ENCODE results near the gene PDE6B.
"Not testable (repeated sequence)": the region's sequence is repeated elsewhere in the genome, so short reads cannot be mapped to it uniquely, and the experiment has no call there.

Gene PDE6B

DNA sequence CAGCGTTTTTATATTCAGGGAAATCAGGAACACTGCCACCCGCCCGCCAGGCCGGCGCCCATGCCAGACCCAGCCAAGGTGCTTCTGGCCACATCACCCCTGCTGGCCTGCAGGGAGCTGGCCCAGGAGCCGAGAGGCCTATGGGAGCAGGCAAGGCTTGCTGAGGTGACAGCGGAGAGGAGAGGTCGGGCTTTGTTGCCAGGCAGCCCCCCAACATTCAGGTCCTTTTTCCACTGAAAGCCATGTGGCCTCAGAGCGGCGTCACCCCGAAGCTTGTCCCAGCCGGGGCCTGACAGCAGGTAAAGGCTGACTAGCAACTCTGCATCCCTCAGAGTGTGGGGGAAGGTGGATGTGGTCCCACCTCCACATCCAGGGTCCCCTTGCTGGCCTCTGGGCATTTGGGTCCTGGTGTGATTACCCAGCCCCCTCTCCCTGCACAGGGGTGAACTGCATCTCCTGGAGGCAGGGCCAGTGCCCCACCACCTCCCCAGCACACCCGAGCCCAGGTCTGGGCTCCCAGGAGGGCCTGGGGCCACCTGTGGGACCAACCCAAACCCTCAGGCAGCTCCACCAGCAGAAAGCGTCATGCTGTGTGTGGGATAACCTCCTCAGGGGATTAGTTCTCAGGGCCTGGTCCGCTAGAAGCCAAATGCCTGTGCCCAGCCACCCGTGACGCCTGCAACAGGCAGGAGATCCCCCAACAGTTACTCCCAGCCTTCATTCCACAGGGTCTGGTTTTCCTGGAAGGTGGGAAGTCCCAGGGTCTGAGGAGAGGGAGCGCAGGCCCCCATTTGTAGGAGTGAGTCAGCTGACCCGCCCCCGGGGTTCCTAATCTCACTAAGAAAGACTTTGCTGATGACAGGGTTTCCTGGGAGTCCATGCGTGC lies at the start of gene PDE6B:
TSS of gene PDE6B (plus strand) at position 869 of the 886 bp plus-strand sequence. CDS start 54 bp downstream, outside the sequence.
- no peak for DNase-seq

DNA sequence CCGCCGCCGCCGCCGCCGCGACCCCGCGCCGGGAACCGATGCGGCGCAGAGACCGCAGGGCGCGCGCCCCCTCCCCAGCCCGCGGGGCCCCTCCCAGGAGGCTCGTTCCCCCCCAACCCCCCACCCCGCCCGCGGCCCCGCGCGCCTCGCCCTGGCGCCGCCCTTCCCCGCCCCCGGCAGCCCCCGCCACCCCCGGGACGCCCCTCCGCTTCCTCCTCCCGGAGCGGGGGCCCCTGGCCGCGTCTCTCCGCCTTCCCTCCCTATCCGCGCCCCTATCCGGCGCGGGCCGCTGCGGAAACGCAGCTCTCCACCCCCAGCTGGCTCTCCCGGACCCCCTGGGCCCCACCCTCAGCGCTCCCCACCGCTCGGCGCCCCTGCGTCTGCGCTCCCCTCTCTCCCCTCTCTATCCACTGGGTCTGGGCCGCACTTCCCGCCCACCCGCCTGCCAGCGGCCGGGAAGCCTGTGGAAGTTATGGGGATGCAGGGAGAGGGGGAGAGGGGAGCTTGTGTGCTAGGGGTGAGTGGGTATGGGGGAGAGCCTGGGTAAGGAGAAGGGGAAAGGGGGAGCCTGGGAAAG lies 49.0 kb upstream of the PDE6B start, which contains the start of gene TMEM271:
TSS of gene TMEM271 (minus strand) at position 51 of the 577 bp plus-strand sequence. CDS start 233 bp downstream, outside the sequence.
- no peak for DNase-seq

GRCh38 chr4:576991-577498 lies 48.3 kb upstream of the PDE6B start:
- DNase-seq: no peak

DNA sequence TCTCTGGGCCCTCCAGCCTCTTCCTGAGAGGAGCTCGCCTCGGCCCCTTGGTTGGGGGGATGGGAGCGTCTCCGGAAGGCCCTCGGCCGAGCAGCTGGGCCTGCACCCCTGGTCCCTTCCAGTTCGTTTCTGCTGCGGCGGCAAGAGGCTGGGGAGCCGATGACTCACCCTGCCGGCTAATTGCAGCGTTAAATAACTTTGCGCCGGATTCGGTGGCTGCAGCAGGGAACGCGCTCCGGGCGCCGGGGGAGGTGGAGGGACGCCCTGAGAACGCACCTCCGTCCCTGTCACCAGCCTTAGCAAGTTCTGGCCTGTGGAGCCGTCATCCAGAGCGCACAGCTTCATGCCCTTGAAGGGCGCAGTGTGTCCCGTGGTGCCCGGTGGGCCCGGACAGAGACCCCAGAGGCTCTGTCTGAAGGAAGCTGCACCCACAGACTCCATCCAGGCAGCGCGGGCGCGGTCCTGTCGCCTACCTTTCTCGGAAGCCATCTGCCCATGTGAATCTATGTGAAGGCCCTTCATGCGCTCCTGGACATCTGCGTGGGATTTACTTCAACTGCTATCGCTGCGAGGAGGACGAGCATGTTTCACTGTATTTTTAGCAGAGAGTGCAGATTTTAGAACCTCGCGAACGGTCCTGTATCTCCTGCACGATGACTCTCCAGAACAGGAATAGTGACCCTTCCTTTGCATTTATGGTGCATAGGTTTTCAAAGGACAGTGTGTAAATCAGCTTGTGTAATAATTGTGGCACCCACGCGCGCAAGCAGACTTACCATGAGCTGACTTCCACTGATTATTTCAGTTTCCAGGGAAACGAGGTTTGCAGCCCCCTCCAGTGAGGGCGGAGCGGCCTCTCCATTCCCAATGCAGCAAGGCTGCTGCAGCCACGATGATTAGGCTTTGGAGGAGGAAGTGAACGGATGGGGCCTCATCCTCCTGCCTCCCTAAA lies 47.6 kb upstream of the PDE6B start:
- peak; percentile 50 for DNase-seq

- no peak for DNase-seq
Measured at GRCh38 chr4:578451-579443, 46.6 kb upstream of the PDE6B start.

- DNase-seq: no peak
Measured at GRCh38 chr4:579543-580175, 45.7 kb upstream of the PDE6B start.

DNA sequence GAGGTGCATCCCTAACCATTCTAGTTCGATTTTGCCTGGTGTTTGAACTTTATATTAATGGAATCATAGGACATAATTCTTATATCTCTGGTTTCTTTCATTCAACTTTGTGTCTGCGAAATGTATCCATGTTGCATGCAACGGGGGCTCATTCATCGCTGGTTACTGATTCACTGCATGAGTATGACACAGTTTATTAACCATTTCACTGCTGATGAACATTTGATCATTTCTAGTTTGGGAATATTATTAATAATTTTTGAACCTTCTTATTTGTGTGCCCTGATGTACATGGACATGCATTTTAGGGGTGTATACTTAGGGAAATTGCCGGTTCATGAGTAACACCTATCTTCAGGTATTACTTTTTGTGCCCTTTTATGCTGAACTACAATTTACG lies 44.2 kb upstream of the PDE6B start:
- no peak for DNase-seq

- no peak for DNase-seq
Measured at GRCh38 chr4:581753-582361, 43.5 kb upstream of the PDE6B start.

- DNase-seq: no peak
Measured at GRCh38 chr4:583820-584219, 41.6 kb upstream of the PDE6B start.

DNA sequence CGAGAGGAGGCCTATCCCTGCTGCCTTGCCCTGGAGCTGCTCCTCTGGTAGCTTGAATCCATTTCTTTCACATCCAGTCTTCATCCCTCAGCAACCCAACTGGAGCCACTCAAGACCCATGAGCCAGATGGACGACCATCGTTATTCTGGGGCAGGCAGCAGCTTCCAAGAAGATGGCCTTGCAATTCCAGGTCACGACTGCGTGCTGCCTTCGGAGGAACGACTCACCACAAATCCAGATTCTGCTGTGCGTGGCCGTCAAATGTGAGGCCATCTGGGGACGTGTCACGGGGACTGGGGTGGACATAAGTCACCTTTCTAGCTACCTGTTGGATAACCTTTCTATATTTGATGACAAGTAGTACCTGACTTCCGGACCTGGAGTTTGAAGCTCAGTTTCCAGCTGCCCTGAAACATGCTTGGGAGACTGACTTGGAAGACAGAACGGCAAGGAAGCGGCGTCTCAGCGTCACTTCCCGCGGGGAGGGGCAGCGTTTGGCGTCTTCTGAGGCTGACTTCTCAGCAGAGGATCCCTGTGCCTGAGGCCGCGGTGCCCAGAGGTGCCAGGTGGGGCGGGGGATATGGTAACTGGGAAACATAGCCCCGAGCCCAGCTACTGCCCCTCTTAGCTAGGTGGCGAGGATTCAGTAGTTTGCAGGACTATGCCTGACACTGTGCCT lies 37.6 kb upstream of the PDE6B start:
- DNase-seq: no peak

DNA sequence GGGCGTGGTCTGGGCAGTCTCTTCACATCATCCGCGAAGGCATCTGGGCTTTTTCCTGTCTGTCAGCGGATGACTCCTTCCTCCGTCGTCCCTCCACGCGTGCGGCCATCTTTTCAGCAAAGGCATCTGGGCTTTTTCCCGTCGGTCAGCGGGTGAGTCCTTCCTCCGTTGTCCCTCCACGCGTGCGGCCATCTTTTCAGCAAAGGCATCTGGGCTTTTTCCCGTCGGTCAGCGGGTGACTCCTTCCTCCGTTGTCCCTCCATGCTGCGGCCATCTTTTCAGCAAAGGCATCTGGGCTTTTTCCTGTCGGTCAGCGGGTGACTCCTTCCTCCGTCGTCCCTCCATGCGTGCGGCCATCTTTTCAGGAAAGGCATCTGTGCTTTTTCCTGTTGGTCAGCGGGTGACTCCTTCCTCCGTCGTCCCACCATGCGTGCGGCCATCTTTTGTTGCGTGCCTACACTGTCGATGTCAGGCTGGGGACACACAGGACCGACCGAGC lies 37.0 kb upstream of the PDE6B start:
- DNase-seq: no peak

- no peak for DNase-seq
Measured at GRCh38 chr4:589219-589963, 36.0 kb upstream of the PDE6B start.

- no peak for DNase-seq
Measured at GRCh38 chr4:590313-590841, 35.0 kb upstream of the PDE6B start.

DNA sequence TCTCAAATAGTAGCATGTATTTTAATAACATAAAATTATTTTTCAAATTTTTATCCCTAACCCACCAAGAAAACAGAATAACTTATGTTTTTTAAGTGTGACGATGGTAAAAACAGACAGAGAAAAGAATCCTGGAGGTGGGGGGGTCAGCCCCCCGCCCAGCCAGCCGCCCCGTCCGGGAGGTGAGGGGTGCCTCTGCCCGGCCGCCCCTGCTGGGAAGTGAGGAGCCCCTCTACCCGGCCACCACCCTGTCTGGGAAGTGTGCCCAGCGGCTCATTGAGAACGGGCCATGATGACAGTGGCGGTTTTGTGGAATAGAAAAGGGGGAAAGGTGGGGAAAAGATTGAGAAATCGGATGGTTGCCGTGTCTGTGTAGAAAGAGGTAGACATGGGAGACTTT lies 33.2 kb upstream of the PDE6B start:
- not testable (repeated sequence) for DNase-seq

- no peak for DNase-seq
Measured at GRCh38 chr4:592825-593520, 32.4 kb upstream of the PDE6B start.

- no peak for DNase-seq
Measured at GRCh38 chr4:598925-599324, 26.4 kb upstream of the PDE6B start.

GRCh38 chr4:600166-600565 lies 25.2 kb upstream of the PDE6B start:
- no peak for DNase-seq

DNA sequence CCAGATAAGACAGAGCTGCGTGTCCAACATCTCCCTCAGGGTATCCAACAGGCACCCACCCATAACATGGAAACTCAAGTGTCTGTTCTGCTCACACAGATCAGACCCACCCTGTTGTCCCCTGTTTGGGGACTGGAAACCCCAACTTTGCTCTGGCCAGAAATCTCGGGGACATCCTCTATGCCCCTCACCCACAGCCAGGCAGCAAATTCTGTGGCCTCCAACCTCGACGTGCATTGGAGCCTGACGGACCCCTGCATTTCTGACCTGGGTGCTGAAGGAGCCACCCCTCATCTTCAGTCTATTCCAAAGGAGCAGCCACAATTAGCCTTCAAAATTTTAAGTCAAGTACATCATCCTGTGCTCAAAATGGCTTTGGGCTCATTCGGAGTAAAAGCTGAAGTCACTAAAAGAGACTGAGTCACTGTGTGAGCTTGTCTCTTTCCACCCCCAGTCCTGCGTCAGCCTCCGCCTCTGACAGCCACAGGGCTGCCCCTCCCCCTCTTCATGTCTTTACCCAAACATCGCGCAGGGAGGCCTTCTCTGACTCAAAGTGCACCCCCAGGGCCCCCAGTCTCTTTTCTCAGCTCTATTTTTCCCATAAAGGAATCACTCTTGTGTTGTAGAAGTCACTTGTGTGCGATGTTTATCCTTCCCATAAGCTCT lies 24.4 kb upstream of the PDE6B start:
- DNase-seq: no peak
